ENCODE results near the gene FAM181A.

DNA sequence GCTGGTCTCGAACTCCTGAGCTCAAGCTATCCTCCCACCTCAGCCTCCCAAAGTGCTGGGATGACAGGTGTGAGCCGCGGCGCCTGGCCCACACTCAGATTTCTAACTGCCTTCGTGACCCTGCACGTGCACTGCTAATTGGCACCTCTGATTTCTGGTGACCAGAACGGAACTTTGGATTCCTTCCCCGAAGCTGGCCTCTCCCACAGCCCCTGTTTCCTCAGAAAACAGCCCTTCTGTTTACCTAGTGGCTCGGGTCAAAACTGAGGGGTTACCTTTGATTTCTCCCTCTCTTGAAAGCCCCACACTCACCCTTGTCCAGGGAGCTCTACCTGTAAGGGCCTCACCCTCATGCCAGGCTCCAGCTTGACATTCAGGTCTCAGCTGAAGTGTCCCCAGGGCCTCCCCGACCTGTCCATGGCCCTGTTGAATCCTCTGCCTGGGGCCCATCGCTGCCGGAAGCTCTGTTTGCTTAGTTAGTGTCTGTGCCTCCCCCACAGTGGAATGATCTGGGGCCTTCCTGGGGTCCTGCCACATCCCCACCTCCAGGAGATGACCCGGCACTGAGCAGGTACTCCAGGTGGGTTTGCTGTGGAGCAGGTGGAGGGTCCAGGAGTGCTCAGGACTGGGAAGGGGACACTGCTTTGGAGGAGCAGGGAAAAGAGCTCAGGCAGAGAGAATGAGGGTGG is 24.4 kb upstream of the FAM181A start:
- TF ChIP-seq, protein P1, sequence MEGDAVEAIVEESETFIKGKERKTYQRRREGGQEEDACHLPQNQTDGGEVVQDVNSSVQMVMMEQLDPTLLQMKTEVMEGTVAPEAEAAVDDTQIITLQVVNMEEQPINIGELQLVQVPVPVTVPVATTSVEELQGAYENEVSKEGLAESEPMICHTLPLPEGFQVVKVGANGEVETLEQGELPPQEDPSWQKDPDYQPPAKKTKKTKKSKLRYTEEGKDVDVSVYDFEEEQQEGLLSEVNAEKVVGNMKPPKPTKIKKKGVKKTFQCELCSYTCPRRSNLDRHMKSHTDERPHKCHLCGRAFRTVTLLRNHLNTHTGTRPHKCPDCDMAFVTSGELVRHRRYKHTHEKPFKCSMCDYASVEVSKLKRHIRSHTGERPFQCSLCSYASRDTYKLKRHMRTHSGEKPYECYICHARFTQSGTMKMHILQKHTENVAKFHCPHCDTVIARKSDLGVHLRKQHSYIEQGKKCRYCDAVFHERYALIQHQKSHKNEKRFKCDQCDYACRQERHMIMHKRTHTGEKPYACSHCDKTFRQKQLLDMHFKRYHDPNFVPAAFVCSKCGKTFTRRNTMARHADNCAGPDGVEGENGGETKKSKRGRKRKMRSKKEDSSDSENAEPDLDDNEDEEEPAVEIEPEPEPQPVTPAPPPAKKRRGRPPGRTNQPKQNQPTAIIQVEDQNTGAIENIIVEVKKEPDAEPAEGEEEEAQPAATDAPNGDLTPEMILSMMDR (IDR thresholded peaks at IDR 0.05) = no peak
- TF ChIP-seq POLR2A (IDR thresholded peaks at IDR 0.05) = no peak

All from lower leg skin (tissue), 3 donors.